ENCODE measurements around the gene ATP2A2.
"Not testable (repeated sequence)": the region's sequence is repeated elsewhere in the genome, so short reads cannot be mapped to it uniquely, and the experiment has no call there.

The ATP2A2 gene

DNA sequence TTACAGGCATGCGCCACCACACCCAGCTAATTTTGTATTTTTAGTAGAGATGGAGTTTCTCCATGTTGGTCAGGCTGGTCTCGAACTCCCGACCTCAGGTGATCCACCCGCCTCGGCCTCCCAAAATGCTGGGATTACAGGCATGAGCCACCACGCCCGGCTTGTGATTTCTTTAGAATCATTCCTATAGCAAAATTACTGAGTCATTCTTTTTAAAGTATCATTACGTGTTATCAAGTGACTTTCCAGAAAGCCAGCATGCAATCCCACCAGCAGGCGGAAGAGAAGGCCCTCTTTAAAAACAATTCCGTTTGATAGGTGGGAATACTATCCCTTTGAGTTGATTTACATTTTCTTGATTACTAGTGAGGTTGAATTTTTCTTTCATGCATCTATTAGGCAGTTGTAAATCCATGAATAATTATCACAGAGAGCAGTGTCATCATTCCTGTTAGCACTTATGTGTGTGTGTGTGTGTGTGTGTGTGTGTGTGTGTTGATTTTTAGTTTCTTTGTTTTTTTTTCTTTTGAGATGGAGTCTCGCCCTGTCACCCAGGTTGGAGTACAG is 25.1 kb upstream of the ATP2A2 start:
- not testable (repeated sequence) for DNase-seq (ENCODE audit: low read depth, low spot score); H3K4me3 ChIP-seq (ENCODE audit: low read length)

DNA sequence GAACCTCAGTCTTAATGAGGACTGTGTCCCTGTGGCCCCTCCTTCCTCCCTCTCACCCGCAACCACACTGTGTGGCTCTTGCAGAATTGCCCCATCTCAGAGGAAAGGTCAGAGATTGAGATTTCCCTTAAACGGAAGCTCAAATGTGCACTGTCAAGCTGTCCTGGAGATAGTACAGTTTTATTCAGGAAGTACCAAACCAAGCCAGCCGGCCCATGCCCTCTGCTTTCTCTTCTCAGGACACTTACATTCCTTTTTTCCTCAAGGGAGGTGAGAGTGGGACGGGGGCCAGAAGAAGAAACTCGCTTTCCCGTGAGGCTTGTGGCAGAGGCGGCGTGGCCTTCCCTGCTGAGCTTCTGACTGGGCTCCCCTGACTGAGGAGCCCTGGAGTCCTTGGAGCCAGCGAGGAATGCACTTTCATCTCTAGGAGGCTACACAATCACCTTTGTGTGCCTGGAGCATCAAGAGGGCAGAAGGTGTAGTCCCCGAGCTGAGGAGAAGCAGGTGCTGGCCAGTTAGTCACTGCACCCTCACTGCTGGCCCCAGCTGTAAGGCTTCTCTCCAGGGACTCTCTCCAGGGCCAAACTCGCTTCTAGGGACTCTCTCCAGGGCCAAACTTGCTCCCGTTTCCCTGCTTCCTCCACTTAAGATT is 24.1 kb upstream of the ATP2A2 start:
- no peak for DNase-seq (ENCODE audit: low read depth, low spot score)
- no peak overlapping the region for H3K4me3 ChIP-seq (ENCODE audit: low read length)

DNA sequence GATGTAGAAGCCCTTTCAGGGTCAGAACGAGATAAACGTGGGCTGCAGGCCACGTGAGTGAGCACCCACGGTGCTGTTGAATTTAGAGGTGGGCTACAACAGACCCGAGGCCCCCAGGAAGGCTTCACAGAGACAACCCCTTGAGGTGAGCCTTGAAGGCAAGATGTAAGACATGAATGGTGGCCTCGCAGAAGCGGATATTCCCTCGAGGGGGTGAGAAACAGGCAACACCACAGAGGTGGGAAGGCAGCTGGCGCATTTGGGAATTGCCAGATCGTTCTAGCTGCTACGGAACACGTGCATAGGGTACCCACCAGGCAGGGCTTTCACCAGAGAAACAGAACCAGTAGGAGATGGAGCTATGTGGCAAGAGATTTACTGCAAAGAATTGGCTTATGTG is 22.6 kb upstream of the ATP2A2 start:
- DNase-seq (ENCODE audit: low read depth, low spot score), result no peak
- no peak overlapping the region for H3K4me3 ChIP-seq (ENCODE audit: low read length)

DNA sequence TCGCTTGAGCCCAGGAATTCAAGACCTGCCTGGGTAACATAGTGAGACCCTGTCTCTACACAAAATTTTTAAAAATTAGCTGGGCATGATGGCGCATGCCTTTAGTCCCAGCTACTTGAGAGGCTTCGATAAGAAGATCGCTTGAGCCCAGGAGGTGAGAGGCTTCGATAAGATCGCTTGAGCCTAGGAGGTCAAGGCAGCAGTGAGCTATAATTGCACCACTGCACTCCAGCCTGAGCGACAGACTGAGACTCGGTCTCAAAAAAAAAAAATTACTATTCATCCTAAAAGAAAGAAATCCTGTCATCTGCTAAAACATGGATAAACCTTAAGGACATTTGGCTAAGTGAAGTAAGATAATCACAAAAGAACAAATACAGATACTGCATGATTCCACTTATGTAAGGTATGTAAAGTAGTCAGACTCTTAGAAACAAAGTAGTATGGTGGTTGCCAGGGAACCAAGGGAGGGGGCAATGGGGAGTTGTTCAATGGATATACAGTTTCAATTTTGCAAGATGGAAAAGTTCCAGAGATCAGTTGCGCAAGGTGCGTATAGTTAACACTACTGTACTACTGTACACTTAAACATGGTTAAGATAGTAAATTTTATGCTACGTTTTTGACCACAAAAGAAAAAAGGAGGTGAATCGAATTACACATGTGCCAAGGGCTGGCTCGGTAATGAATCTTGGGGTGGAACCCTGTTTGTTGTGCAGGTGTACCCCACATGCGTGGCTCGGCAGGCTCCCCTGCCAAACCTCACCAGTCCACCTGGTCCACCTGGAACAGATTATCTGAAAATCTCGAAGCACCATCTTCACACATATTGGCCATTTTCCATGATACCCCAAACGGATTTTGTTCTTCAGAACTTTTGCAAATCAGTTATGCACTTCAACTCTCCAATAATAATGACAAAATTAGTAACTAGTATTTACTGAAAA is 18.3 kb upstream of the ATP2A2 start:
- H3K4me3 ChIP-seq (ENCODE audit: low read length), result no peak overlapping the region
- DNase-seq (ENCODE audit: low read depth, low spot score), result no peak

DNA sequence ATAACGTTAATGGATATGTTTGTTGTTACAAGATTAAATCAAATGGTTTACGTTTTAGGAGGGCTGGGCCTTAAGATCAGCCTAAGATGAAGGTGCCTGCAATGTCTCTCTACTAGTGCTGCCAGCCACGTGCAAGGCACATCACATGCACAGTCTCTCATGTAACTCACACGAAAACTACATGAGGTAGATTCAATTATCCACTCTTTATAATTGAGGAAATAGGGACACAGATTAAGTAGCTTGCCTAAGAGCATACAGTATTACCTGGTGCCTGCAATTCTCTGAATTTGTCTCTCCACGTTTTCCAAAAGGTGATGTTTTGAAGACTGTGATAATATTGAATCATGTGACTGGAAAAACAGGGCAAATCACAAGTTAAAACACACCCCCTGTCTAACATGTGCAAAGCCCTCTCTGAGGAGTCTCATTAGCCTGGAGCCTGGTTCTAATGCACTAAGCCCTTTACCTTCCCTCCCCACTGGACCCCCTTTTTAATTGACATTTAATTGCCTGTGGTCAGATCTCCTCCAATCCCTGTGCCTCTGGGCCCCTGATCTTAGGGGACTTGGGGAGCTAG is 14.6 kb upstream of the ATP2A2 start:
- no peak for DNase-seq (ENCODE audit: low read depth, low spot score)
- no peak overlapping the region for H3K4me3 ChIP-seq (ENCODE audit: low read length)

DNA sequence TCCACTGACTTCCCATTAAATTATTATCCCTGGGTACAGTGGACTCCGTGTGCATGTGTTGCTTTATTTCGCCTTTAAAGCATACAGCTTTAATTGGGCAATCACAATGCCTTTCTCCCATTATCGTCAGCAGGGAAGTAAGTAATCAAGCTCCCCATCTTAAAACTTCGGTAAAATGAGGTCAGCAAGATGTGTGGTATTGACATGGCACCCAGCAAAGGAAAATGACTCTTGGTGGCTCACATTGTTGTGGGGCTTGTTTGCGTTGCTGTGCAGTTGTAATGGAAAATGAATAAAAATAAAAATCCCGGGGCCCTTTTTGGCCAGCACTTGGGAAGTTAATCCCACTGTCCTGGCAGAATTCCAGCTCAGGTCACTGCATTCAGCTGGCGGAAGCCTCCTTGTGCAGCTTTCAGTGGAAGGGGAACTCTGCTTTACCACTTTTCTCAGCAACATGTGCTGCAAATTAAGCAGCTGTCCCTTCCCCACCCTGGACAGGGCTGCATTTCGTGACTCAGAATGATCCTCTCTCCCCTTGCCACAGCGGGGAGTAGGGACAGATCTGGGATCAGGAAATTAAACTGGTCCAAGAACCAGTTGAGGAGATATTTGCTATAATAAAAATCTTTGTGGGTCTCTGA is 13.9 kb upstream of the ATP2A2 start:
- no peak for DNase-seq (ENCODE audit: low read depth, low spot score)
- H3K4me3 ChIP-seq (ENCODE audit: low read length), result no peak overlapping the region

DNA sequence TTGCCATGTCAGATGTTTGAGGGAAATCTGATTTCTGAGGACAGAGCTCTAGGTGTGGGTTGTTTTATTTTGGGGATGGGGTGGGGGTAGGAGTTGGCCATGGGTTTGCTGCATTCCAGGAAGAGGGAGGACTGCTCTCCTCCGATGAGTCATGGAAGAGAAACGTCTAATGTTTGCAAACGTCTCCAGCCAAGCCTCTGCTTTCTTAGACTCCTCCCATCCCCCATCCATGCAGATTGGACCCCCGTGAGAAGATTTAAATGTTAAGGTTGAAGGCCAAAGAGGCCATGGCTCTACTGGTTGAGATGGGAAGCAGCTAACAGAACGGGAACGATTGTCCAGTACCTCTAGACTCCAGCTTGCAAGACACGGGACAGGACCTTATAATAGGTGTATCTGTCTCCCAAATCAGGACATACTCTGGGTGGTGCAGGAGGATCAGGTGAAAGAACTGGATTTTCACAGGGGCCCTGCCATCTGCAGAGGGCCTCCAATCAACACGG is 11.4 kb upstream of the ATP2A2 start:
- no peak overlapping the region for H3K4me3 ChIP-seq (ENCODE audit: low read length)
- DNase-seq (ENCODE audit: low read depth, low spot score), result no peak

DNA sequence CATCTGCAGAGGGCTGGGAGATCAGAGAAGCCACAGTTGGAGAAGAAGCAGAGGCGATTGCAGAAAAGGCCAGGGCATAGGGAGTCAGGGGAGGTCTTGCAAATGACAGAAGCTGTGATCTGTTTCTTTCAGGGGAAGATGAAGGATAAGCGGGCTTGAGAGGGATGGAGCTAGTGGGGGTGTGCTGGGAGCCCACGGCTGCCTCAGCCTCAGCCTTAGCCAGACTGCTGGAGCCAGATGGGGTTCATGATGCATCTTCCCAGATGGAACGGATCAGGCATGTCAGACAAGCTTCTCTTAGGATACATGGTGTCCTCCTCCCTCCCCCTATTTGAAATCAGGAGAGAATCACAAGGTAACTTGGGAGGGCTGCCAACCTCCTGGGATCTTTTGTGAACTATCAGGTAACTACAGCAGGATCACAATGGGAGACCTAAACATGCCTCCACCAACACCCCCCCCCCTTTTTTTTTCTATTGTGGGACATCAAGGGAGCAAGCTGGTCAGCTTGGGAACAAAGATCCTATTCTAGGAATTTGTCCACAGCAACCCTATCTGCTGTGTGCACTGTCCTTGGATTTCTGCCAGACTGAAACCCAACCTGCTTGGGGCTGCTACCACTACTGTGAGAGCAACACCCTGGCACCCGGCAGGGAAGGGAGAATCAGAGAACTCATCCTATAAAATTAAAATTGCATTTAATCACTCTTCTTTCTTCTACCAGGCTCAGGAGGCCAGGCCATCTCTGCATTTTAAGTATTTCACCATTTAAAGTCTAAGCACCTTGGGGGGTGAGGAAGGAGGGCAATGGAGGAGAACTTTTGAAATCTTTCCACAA is 10.7 kb upstream of the ATP2A2 start:
- H3K4me3 ChIP-seq (ENCODE audit: low read length), result no peak overlapping the region
- no peak for DNase-seq (ENCODE audit: low read depth, low spot score)

DNA sequence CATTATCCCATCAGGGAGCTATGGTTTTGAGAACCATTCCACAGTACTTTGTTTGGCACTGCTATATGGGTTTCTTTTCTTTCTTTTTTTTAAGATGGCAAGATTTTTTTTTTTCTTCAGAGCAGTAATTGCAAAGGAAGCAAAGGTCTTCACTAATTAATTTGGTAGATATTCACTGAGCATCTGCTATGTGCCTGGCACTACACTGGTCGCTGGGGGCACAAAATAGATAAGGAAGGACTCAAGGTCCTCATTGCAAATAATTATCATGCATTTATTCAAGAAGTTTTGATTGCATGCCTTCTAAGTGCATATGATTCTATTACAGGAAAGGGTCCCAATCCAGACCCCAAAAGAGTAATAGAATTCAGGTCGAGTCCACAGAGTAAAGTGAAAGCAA is 10.0 kb upstream of the ATP2A2 start:
- H3K4me3 ChIP-seq (ENCODE audit: low read length), result no peak overlapping the region
- no peak for DNase-seq (ENCODE audit: low read depth, low spot score)

DNA sequence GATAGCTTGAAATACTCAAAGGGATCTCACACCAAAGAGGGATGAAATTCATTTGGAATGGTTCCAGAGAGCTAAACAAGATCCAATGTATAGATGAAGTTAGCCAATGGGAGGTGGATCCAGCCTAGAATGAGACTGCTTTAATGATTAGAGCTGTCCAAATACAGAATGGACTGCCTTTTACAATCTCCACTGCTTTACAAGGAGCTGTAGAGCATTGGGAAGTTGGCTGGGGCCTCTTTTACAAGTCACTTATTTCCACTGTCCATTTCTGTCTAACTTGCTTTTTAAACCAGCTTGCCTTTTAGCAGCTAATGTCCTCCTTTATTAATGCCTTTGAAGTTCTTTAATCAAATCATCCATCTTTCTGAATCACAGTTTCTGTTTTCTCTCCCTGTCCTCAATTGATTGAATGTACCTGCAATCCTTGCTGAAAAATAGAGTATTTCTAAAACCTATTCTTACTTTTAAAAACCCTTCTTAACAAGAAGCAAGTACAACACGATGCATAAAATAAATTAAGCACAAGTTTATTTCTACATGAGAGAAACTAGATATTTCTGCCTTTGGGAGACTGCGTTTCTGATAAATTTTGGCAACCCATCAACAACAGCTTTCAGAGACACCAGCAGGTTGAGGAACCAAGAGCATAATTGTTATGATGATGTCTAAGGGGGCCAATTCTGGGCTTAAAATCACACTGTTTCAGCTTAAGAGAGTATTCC is 3.4 kb upstream of the ATP2A2 start:
- no peak overlapping the region for H3K4me3 ChIP-seq (ENCODE audit: low read length)
- no peak for DNase-seq (ENCODE audit: low read depth, low spot score)

DNA sequence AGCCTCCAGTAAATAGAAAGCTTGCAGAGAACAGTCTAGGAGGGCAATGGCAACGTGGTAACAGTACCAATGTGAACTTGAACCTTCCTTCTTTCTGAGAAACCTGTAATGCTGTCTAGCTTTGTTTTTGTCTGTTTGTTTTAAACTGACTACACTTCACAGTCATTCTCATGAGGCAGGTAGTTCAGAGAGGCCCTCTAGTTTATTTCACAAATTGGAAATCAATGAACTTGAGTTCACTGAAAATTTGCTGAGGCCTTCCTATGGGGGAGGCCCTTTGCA is 2.9 kb upstream of the ATP2A2 start:
- no peak for DNase-seq (ENCODE audit: low read depth, low spot score)
- no peak overlapping the region for H3K4me3 ChIP-seq (ENCODE audit: low read length)

DNA sequence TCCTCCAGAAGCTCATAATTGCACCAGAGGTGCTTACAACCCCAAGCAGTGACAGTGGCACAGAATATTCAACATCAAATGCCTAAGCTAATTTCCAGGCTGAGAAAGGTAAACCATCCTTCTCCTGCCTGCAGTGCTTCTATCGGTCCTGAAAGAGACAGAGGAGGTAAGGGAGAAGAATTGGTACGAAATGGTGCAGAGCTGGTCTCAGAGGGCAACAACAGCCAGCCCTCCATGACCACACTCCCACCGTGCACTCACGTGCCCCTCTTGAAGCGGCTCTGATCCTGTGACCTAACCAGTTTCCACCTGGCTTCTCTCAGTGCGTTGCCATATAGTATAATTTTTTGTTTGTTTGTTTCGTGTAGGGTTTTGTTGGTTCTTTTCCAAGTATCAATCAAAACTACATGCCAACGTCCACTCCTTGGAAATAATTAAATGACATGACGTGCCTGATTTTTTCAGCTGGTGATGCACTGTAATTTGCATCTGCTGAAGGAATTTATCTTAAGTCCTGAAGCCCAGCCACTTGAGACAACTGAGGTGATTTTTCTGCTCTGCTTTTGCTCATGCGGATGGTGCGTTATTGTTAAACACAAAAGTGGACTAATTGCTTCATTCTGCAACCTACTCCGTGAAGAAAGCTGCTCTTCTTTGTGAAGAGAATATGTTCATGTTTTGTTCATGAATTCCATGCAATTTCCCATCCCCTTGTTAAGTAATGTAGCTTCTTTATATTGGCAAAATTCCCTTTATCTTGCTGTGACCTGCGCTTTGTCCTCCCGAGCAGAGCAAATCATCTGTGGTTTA is 1.3 kb upstream of the ATP2A2 start:
- no peak for DNase-seq (ENCODE audit: low read depth, low spot score)
- H3K4me3 ChIP-seq (ENCODE audit: low read length), result peak overlapping the region; percentile 68; the same call in 1 of the 2 replicates

DNA sequence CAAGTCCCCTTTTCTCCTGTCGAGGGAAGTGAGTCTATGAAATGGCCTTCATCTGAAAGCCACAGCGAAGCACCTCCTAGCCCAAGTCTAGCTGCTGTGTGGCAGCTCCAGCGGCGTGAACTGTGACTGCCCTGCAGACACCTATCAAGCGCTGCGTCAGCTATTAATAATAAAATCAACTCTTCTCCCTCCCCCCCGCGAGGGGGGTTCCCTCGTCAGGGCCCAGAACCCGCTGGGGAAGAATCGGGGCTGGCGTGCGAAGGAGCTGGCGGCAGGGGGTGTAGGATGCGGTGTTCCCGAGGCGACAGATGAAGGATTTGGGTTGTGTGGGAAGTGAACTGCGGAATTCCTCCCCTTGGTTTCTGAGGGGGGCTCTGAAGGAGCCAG is 662 bp upstream of the ATP2A2 start:
- H3K4me3 ChIP-seq (ENCODE audit: low read length), result peak overlapping the region; percentile 68
- no peak for DNase-seq (ENCODE audit: low read depth, low spot score)

DNA sequence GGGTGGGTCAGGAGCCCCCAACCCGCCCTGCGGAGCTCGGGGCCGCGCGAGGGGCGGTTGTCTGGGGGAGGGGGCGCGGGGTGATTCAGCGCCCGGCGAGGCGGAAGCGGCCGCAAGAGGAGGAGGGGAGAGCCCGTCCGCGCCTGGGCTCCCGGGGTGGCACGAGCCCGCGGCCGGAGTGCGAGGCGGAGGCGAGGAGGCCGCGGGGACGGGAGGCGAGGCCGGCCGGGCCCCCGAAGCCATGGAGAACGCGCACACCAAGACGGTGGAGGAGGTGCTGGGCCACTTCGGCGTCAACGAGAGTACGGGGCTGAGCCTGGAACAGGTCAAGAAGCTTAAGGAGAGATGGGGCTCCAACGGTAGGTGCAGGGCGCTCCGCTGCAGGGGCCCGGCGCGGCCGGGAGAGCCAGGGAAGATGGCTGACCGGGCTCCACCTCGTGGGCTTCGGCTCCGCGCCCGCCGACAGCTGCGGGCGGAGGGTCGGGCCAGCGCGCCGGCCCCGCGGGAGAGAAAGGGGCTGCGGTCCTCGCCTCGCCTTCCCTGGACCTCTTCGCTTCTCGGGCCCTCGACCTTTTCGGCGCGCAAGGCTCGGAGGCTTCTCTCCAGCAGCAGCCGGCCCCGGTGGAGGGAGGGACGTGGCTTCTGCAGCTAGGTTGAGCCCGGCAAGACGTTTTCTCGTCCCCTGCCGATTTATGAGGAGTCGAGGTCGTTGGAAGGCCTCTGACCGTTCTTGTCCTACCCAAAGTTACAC is 677 bp downstream of the ATP2A2 start:
- H3K4me3 ChIP-seq (ENCODE audit: low read length), result peak overlapping the region; percentile 92
- no peak for DNase-seq (ENCODE audit: low read depth, low spot score)

DNA sequence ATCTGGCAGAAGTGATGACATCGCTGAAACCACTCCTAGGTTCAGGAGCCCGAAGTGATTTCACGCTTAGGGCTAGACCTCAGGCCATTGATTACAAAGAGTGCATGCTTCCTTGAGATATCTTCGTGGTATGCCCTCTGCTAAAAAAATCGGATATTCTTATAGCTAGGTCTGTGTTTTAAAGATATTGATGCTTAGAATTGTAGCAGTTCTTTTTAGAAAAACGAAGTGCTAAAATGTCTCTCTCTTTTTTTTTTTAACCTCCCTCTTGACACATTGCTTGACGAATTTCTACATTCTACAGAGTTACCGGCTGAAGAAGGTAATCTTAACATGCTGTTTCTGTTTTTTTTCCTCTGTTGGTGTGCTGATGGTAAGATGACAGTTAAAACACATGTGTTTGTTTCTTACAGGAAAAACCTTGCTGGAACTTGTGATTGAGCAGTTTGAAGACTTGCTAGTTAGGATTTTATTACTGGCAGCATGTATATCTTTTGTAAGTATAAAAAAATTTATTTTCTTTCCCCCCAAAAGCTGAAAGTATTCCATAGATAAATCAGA is 1.3 kb downstream of the ATP2A2 start:
- H3K4me3 ChIP-seq (ENCODE audit: low read length), result peak overlapping the region; percentile 92
- no peak for DNase-seq (ENCODE audit: low read depth, low spot score)
